Astrocyte (in vitro differentiated cells and primary cell): ENCODE results near the gene IMMP2L. TPM values are rescaled to one million over a fixed set of nuclear protein-coding genes. Genes with fewer than 3 reads are reported as not detected.

ENCODE experiments used
- DNase-seq: peaks from one replicate; pipeline ENCODE4 v3.0.0-alpha.2; 2010; ENCODE audit warnings: low read depth
- FAIRE-seq: peaks from 2 replicates; lab custom pipeline; 2011; peaks lifted over from hg19 to GRCh38; lab: Jason Lieb, UNC
- H2AFZ ChIP-seq: 2 replicates; pipeline ENCODE4 v1.6.0; 2012; ENCODE audit warnings: low read depth, low read length, inconsistent platforms
- H3K27ac ChIP-seq: 2 replicates; pipeline ENCODE4 v1.5.1; 2011; ENCODE audit warnings: low read depth, low read length, inconsistent platforms
- H3K27me3 ChIP-seq: 2 replicates; pipeline ENCODE4 v1.6.0; 2011; ENCODE audit warnings: low read length, inconsistent platforms; ENCODE audit not compliant: insufficient read depth
- H3K36me3 ChIP-seq: 2 replicates; pipeline ENCODE4 v1.5.1; 2011; ENCODE audit warnings: low read length, inconsistent platforms; ENCODE audit not compliant: insufficient read depth
- H3K4me1 ChIP-seq: 2 replicates; pipeline ENCODE4 v1.5.1; 2011; ENCODE audit warnings: low read length, inconsistent platforms; ENCODE audit not compliant: insufficient read depth
- H3K4me2 ChIP-seq: 2 replicates; pipeline ENCODE4 v1.6.0; 2012; ENCODE audit warnings: low read length, inconsistent platforms
- H3K4me3 ChIP-seq: 2 replicates; pipeline ENCODE4 v1.5.1; 2011; ENCODE audit warnings: low read depth, mild to moderate bottlenecking, low read length, inconsistent platforms; ENCODE audit not compliant: insufficient read depth
- H3K79me2 ChIP-seq: 2 replicates; pipeline ENCODE4 v1.6.0; 2012; ENCODE audit warnings: mild to moderate bottlenecking, low read length, inconsistent platforms; ENCODE audit not compliant: insufficient read depth
- H3K9ac ChIP-seq: 2 replicates; pipeline ENCODE4 v1.6.0; 2012; ENCODE audit warnings: mild to moderate bottlenecking, low read length, inconsistent platforms
- H3K9me3 ChIP-seq: 2 replicates; pipeline ENCODE4 v1.5.1; 2012; ENCODE audit warnings: low read depth, mild to moderate bottlenecking, low read length, inconsistent platforms; ENCODE audit not compliant: insufficient read depth
- H4K20me1 ChIP-seq: 2 replicates; pipeline ENCODE4 v1.6.0; 2012; ENCODE audit warnings: low read length, inconsistent platforms; ENCODE audit not compliant: insufficient read depth
- H3K27ac Mint-ChIP-seq: one replicate; pipeline ENCODE4 v1.8.0; 2021; ENCODE audit warnings: mild to moderate bottlenecking, mixed read lengths; ENCODE audit not compliant: unreplicated experiment
- H3K27me3 Mint-ChIP-seq: one replicate; pipeline ENCODE4 v1.8.0; 2021; ENCODE audit warnings: low read depth, mixed read lengths; ENCODE audit not compliant: unreplicated experiment
- H3K36me3 Mint-ChIP-seq: one replicate; pipeline ENCODE4 v1.8.0; 2021; ENCODE audit warnings: low read depth, mixed read lengths; ENCODE audit not compliant: unreplicated experiment
- H3K4me1 Mint-ChIP-seq: one replicate; pipeline ENCODE4 v1.8.0; 2021; ENCODE audit warnings: low read depth, mixed read lengths; ENCODE audit not compliant: unreplicated experiment
- H3K4me3 Mint-ChIP-seq: one replicate; pipeline ENCODE4 v1.8.0; 2021; ENCODE audit warnings: mild to moderate bottlenecking, moderate library complexity, mixed read lengths; ENCODE audit not compliant: unreplicated experiment
- H3K9me3 Mint-ChIP-seq: one replicate; pipeline ENCODE4 v1.8.0; 2021; ENCODE audit warnings: mild to moderate bottlenecking, mixed read lengths; ENCODE audit not compliant: unreplicated experiment
- CTCF ChIP-seq: IDR thresholded peaks from 2 replicates; pipeline ENCODE4 v1.5.1; 2011; ENCODE audit warnings: low read depth, mild to moderate bottlenecking, inconsistent platforms, low read length, moderate library complexity; ENCODE audit not compliant: insufficient read depth
- EZH2 ChIP-seq: IDR thresholded peaks from 2 replicates; pipeline ENCODE4 v1.6.1; 2012; ENCODE audit warnings: mild to moderate bottlenecking, low read length, inconsistent platforms; ENCODE audit not compliant: insufficient read depth
- total RNA-seq: library from RNA; stranded (reverse); gene quantifications from 2 replicates; pipeline ENCODE4 v1.2.1, GENCODE V29; 2021

Gene IMMP2L
- total RNA-seq, 1 donor from 2014 or later = 13.8 TPM

- H3K9me3 Mint-ChIP-seq = no peaks in the 10 kb centered on the region
- TF ChIP-seq EZH2 (no peak), CTCF (no peak)
- Histone ChIP-seq H3K79me2 (no peaks in the 10 kb centered on the region), H3K36me3 (no peaks in the 10 kb centered on the region), H3K9ac (no peak overlapping the region), H3K4me2 (no peak overlapping the region), H4K20me1 (no peaks in the 10 kb centered on the region), H3K9me3 (no peaks in the 10 kb centered on the region), H3K27ac (no peak overlapping the region), H3K27me3 (no peaks in the 10 kb centered on the region), H3K4me1 (no peaks in the 10 kb centered on the region), H2AFZ (no peak overlapping the region), H3K4me3 (no peak overlapping the region)
- no peaks in the 10 kb centered on the region for H3K36me3 Mint-ChIP-seq
- FAIRE-seq = no peak
- H3K4me1 Mint-ChIP-seq = no peaks in the 10 kb centered on the region
- DNase-seq = no peak
- no peaks in the 10 kb centered on the region for H3K27me3 Mint-ChIP-seq
- H3K27ac Mint-ChIP-seq = no peak overlapping the region
- H3K4me3 Mint-ChIP-seq = no peak overlapping the region
Measured at GRCh38 chr7:110827936-110828335, 734.4 kb downstream of the IMMP2L start.

- Histone ChIP-seq H2AFZ (no peak overlapping the region), H3K27me3 (no peaks in the 10 kb centered on the region), H4K20me1 (no peaks in the 10 kb centered on the region), H3K9me3 (no peaks in the 10 kb centered on the region), H3K36me3 (no peaks in the 10 kb centered on the region), H3K4me3 (no peak overlapping the region), H3K79me2 (no peaks in the 10 kb centered on the region), H3K27ac (no peak overlapping the region), H3K4me2 (no peak overlapping the region), H3K9ac (no peak overlapping the region), H3K4me1 (no peaks in the 10 kb centered on the region)
- no peak for DNase-seq
- no peak for FAIRE-seq
- H3K36me3 Mint-ChIP-seq = no peaks in the 10 kb centered on the region
- H3K27ac Mint-ChIP-seq = no peak overlapping the region
- TF ChIP-seq EZH2 = no peak
- TF ChIP-seq CTCF = no peak
- no peak overlapping the region for H3K4me3 Mint-ChIP-seq
- H3K27me3 Mint-ChIP-seq = no peaks in the 10 kb centered on the region
- H3K4me1 Mint-ChIP-seq = no peaks in the 10 kb centered on the region
- no peaks in the 10 kb centered on the region for H3K9me3 Mint-ChIP-seq
Measured at GRCh38 chr7:110827287-110827855, 734.9 kb downstream of the IMMP2L start.

DNA sequence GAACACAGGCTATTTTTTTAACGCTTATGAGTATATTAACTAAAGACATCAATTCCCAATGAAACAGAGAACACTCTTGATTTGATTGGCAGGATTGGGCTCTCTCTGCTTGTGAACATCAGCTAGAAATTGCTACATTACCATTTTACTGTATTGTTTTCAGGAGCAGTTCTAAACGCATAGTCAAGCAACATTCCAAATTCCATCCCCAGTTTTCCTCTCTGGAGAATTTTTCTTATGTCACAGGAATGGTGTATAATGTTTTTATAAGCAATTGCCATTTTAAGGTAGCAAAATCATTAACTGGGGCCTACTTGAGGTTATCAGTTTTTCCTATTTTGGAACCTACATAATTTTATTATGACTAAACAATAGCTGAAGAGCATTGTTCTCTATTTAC lies 748.3 kb downstream of the IMMP2L start:
- Histone ChIP-seq H3K27me3 (no peaks in the 10 kb centered on the region), H3K79me2 (no peaks in the 10 kb centered on the region), H3K4me1 (no peaks in the 10 kb centered on the region), H4K20me1 (no peaks in the 10 kb centered on the region), H2AFZ (no peak overlapping the region), H3K4me3 (no peak overlapping the region), H3K36me3 (no peaks in the 10 kb centered on the region), H3K9me3 (no peaks in the 10 kb centered on the region), H3K4me2 (no peak overlapping the region), H3K9ac (no peak overlapping the region), H3K27ac (no peak overlapping the region)
- DNase-seq = no peak
- H3K4me1 Mint-ChIP-seq = no peaks in the 10 kb centered on the region
- H3K27ac Mint-ChIP-seq = no peak overlapping the region
- FAIRE-seq = no peak
- no peaks in the 10 kb centered on the region for H3K36me3 Mint-ChIP-seq
- H3K4me3 Mint-ChIP-seq = no peak overlapping the region
- no peak for TF ChIP-seq EZH2
- no peak for TF ChIP-seq CTCF
- H3K9me3 Mint-ChIP-seq = peaks cover 3% of the 10 kb centered on the region
- H3K27me3 Mint-ChIP-seq = no peaks in the 10 kb centered on the region
